ENCODE results near the gene TMEM129. TPM values are rescaled to one million over a fixed set of nuclear protein-coding genes. Genes with fewer than 3 reads are reported as not detected.

TMEM129 gene
- total and polyA plus RNA-seq, 2 experiments from 2014 or later, result 16.4 to 64.4 TPM

- Histone ChIP-seq H3K4me1 (ENCODE audit: insufficient read depth) (peaks cover 4% of the 10 kb centered on the region; the same call in 1 of the 2 replicates), H3F3A (replicated peaks; ENCODE audit: low read depth) (peaks cover 33% of the 10 kb centered on the region), H4K20me1 (replicated peaks; ENCODE audit: insufficient read depth) (peaks cover 47% of the 10 kb centered on the region), H3K4me2 (no peak overlapping the region), H3K79me2 (replicated peaks; ENCODE audit: insufficient read depth) (peaks cover 55% of the 10 kb centered on the region), H3K36me3 (ENCODE audit: insufficient read depth) (peaks cover 56% of the 10 kb centered on the region), H3K4me3 (no peak overlapping the region), H3K27me3 (ENCODE audit: insufficient read depth) (no peaks in the 10 kb centered on the region), H3K9me2 (ENCODE audit: insufficient read depth) (no peaks in the 10 kb centered on the region), H2AFZ (no peak overlapping the region), H3K27ac (ENCODE audit: low read depth) (peak overlapping the region; percentile 10; the same call in 1 of the 2 replicates)
- no peak overlapping the region; the same call in 1 of the 2 replicates for H3K27ac Mint-ChIP-seq
- no peaks in the 10 kb centered on the region; the same call in 2 of the 3 replicates for H3K9me3 Mint-ChIP-seq
- H3K4me1 Mint-ChIP-seq, result peaks cover 14% of the 10 kb centered on the region
- H3K27me3 Mint-ChIP-seq (ENCODE audit: insufficient read depth, low read depth, poor library complexity), result peaks cover 14% of the 10 kb centered on the region
- TF ChIP-seq ETS1 (IDR thresholded peaks at IDR 0.05) (no peak), CTCF (conservative IDR thresholded peaks at IDR 0.05; ENCODE audit: low read depth in 2 of 2) (no peak), EZH2 (IDR thresholded peaks at IDR 0.05; ENCODE audit: low read depth, unreplicated experiment) (no peak), ZNF114 (CRISPR knock-in tag; IDR thresholded peaks at IDR 0.05) (no peak)
- ATAC-seq (no peak), DNase-seq (ENCODE audit: low spot score) (no peak)
- H3K4me3 Mint-ChIP-seq, result no peak overlapping the region
- H3K36me3 Mint-ChIP-seq (ENCODE audit: low read depth), result peaks cover 82% of the 10 kb centered on the region
Measured at GRCh38 chr4:1725521-1725920, 4.4 kb upstream of the TMEM129 start.

- Histone ChIP-seq H3K27ac (ENCODE audit: low read depth) (no peak overlapping the region; the same call in 1 of the 2 replicates), H3K9me2 (ENCODE audit: insufficient read depth) (no peaks in the 10 kb centered on the region), H3F3A (replicated peaks; ENCODE audit: low read depth) (peaks cover 32% of the 10 kb centered on the region), H3K4me2 (peak overlapping the region; percentile 95), H3K36me3 (ENCODE audit: insufficient read depth) (peaks cover 37% of the 10 kb centered on the region), H3K27me3 (ENCODE audit: insufficient read depth) (no peaks in the 10 kb centered on the region), H3K79me2 (replicated peaks; ENCODE audit: insufficient read depth) (peaks cover 53% of the 10 kb centered on the region), H4K20me1 (replicated peaks; ENCODE audit: insufficient read depth) (peaks cover 36% of the 10 kb centered on the region), H3K4me1 (ENCODE audit: insufficient read depth) (peaks cover 12% of the 10 kb centered on the region; the same call in 1 of the 2 replicates), H3K4me3 (peak overlapping the region; percentile 95; the same call in 1 of the 2 replicates), H2AFZ (no peak overlapping the region)
- Mint-ChIP-seq H3K4me3 (peak overlapping the region; percentile 97), H3K36me3 (ENCODE audit: low read depth) (peaks cover 61% of the 10 kb centered on the region), H3K9me3 (no peaks in the 10 kb centered on the region; the same call in 2 of the 3 replicates), H3K27ac (peak overlapping the region; percentile 62; the same call in 1 of the 2 replicates), H3K27me3 (ENCODE audit: insufficient read depth, low read depth, poor library complexity) (peaks cover 17% of the 10 kb centered on the region), H3K4me1 (peaks cover 20% of the 10 kb centered on the region)
- ATAC-seq (no peak), DNase-seq (ENCODE audit: low spot score) (no peak)
- TF ChIP-seq EZH2phosphoT487 (IDR thresholded peaks at IDR 0.05; ENCODE audit: unreplicated experiment) (no peak), ZNF462 (CRISPR knock-in tag; IDR thresholded peaks at IDR 0.05) (no peak), JUNB (IDR thresholded peaks at IDR 0.05; ENCODE audit: unreplicated experiment) (no peak), ZNF331 (CRISPR knock-in tag; IDR thresholded peaks at IDR 0.05; ENCODE audit: low read depth) (no peak), CREB1 (CRISPR knock-in tag; IDR thresholded peaks at IDR 0.05; ENCODE audit: low read depth) (no peak), CTCF (conservative IDR thresholded peaks at IDR 0.05; ENCODE audit: low read depth in 2 of 2) (no peak)
Measured at GRCh38 chr4:1723131-1723801, 2.1 kb upstream of the TMEM129 start.

Measured in GM23338 (cell line).